HG03575 (cell line): Measurements from ENCODE around the gene ATP8B3.

Source experiments
- ATAC-seq: cut with Tn5 transposase; IDR thresholded peaks from one replicate; pipeline ENCODE4 v1.9.1; 2021; ENCODE audit not compliant: unreplicated experiment, insufficient number of reproducible peaks, low FRiP score; ENCODE audit errors: extremely low read depth

ATP8B3 gene

DNA sequence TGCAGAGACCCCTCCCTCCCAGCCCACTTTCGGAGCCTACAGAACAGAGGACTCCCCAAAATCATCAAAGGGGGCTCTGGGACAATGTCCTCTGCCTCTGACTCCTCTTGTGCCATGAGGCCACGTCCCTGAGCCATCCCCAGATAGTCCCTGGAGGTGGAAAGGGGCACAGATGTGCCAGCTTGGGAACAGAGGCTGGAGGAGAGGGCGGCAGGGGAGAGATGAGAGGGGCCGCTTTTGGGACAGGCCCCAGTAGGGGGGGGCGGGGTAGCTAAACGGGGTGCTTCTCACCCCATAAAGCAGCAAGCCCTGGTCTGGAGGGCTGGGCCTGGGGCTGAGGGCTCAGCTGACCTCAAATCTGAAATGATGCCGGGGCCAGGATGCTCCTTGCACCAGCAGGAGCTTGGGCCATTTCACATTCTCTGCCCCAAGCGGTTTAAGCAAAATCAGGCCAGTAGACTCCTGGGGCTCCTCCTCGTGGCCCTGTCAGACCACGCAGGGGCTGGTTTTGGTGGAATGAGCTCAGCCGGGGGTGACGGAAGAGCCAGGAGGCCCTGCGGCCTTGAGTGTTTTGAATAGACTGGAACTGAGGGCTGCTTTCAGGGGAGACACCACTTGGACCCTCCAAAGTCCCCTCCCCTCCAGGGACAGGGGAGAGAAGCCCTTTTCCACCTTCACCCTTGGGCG lies 31.7 kb downstream of the ATP8B3 start:
- no peak for ATAC-seq

DNA sequence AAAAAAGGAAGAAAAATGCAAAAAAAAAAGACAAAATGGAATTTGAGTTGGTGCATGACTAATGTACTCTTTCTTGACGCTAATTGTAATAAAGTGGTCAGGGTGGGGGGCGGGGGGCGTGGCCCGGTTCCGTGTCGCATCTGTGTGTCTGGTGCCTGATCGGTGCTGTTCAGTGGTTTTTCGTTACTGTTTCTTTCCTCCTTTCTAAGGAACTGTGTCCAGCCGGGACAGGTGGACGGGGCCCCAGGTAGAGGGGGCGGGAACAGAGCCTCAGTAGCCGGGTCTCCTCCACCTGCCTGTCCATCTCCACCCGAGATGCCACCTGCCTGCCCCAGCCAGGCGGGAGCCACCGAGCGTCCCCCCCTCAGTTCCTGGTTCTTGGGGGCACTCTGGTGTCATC lies 32.5 kb downstream of the ATP8B3 start:
- ATAC-seq, result no peak

DNA sequence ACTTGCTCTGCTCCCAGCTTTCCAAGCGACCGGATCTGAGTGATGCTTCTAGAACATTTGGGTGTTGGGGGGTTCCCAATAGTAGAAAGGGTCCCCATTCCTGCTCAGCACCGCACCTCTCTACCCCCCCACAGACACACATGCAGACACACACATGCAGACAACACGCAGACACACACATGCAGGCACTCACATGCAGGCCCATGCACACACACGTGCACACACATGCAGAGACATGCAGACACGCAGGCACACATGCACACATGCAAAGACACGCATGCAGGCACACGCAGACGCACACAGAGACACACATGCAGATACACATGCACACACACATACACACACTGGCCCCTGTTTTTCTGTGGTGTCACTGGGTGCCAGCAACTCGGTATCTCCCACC lies 34.9 kb downstream of the ATP8B3 start:
- no peak for ATAC-seq

DNA sequence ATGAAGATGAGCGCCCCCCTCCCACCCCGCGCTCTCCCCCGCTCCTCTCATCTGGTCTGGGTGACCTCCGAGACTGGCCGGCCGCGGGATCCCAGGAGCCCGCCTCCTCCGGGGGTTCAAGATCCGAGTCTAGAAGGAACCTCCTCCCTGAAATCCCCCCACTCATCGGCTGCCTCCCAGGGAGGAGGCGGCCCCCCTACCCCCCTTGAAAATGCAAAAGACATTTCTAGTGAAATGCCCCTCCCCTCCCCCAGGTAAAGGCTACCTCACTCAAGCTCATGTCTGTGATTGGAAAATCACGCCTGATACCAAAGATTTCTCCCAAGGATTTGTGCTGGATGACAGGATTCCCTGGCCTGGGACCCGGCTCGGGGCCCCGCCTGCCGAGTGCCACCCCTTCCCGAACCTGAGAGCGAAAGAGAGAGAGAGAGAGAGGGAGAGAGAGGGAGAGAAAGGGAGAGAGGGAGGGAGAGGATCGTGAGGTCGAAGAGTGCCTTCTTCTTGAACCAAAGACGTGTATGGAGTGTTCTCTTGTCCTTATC lies 35.4 kb downstream of the ATP8B3 start:
- no peak for ATAC-seq

DNA sequence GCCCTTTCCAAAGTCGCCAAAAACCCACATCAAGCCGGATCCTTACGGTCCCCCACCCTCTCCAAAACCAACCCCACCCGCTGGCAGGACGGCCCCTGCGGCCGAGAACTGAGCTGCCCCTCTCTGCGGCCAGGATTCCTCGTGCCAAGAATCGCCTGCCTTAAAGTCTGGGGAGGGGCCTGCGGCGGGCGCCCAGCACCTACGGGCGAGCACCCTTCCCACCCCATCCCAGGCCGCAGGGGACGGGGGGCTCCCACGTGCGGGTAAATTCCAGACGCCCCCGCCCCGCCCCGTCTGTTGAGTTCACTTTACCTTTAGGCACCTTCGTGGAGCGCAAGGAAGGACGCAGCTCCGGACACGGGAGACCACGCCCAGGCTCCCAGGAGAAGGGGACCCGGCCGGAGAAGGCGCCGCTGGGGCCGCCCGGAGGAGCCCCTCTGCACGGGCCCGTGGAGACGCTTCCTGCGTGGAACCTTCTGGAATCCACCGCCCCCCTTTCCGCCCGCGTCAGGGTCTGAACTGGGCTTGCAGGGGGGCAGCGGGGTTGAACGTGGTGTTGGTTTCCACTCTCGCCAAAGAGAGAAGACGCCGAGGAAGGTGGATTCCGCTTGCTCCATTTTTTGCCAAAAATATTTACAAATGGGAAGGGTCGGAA lies 36.0 kb downstream of the ATP8B3 start:
- no peak for ATAC-seq

DNA sequence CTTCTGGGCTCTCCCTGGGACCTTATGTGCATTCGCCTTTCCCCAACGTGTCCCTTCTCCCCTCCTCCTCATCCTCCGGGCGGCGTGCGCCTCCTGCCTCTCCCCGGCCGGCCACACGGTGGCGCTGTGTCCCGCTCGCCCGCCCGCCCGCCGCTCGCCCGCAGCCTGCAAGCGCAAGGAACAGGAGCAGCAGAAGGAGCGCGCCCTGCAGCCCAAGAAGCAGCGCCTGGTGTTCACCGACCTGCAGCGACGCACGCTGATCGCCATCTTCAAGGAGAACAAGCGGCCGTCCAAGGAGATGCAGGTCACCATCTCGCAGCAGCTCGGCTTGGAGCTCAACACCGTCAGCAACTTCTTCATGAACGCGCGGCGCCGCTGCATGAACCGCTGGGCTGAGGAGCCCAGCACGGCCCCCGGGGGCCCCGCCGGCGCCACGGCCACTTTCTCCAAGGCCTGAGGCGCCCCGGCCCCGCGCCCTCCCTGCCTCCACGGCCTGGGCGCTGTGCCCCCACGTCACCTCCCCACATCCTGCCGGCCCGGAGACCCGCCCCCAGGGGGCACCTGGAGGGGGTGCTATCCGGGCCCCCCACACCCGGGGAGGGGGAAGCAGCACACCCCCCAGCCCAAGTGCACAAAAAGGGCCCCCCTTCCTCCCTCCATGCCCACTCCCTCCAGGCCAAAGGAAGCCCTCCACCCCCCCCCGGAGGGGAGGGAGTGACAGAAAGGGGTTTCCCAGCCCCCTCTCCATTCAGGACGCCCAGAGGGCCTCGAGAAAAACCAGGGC lies 36.9 kb downstream of the ATP8B3 start:
- ATAC-seq, result no peak

DNA sequence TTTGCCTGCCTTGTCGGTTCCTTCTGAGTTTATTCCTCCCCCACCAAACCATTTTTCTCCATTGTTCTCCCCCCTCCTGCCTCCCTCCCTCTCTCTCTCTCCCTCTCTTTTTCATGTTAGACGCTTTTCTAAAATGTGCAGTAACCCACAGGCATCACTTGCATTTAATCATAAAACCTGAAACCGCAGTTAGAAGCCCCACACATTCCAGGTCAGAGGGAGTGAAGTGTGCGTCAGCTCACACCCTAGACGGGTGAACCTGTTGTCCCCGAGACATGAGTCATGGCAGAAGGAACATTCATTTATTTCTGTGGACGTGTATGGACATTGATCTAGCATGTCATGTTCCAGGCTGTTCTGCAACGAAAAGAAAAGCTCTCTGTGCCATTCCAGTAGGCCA lies 38.9 kb downstream of the ATP8B3 start:
- no peak for ATAC-seq

DNA sequence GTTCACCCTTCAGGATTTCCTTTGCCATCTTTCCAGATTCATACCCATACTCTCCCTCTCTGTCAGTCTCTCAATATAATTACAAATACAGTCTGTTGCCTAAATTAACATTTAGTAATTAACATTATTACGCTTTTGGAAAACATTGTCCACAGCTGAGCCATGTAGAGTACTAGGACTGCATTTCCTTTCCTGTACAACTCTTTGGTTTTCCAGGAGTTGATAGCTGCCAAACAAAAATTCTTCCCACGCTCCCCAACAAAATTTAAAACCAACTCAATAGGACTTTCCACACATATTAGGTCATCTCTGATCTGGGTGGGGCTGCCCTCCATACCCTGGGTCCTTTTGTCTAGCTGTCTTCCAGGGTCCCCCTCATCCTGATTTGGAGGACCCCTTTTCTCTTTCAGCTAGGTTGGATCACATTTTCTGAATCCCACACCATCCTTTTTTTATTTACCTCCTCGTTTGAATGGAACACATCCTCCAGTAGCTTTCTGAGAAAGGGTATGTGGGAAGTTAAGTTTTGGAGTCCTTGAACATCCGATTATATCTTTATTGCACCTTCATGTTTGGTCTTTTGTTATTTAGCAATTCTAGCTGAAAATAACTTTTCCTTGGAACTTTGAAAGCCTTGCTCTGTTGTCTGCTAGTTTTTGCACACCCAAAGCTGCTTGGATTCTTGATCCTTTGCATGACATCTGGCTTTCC lies 41.1 kb downstream of the ATP8B3 start:
- no peak for ATAC-seq

DNA sequence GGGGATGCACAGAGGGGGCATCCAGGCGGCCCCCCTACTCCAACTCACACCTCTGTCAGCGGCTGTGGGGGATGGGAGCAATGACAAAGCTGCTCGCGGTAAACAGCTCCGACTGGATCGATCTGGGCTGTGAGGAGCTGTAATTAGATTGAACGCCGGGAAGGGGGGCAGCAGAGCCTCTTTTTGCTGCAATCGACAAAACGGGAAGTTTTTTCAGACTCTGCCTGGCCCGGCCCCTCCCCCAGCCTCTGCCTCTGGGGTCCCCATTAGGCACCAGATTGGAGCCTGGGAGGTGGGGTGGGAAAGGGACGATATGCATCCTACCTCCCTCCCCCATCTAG lies 42.5 kb downstream of the ATP8B3 start:
- no peak for ATAC-seq

DNA sequence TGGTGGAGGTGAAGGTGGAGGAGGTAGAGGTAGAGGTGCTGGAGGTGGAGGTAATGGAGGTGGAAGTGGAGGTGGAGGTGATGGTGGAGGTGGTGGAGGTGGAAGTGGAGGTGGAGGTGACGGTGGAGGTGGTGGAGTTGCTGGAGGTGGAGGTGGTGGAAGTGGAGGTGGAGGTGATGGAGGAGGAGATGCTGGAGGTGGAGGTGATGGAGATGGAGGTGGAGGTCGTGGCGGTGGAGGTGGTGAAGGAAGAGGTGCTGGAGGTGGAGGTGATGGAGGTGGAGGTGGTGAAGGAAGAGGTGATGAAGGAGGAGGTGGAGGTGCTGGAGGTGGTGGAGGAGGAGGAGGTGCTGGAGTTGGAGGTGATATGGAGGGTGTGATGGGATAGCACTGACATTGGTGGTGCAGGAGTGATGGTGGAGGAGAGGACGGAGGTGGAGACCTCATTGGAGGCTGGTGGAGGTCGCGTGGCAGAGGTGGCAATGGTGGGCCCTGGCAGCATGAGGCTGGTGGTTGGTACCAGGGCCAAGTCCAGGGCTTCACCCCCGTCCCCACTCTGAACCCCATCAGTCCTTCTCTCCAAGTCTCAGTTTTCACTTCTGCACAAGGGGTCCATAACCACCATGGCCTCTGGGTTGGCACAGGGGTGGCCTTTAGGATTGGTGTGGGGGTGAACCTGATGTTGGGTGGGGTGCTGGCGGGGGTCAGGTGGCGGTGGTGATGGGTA lies 43.0 kb downstream of the ATP8B3 start:
- ATAC-seq, result no peak

DNA sequence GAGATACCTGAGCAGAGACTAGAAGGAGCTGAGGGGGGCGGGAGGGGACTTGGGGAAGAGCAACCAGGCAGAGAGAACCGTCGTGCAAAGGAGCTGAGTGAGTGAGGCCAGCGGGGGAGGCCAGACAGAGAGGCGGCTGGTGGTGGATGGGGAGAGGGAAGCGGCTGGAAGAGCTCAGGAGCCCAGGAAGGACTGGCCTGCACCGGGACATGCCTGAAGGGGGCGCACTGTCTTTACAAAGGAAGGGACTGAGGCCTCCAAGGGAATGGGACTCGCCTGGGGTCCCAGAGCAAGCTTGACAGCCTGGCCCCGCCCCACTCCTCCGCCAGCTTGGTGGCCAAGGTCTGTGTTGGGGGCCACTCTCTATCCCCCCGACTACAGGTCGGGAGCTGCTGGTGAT lies 43.8 kb downstream of the ATP8B3 start:
- no peak for ATAC-seq

DNA sequence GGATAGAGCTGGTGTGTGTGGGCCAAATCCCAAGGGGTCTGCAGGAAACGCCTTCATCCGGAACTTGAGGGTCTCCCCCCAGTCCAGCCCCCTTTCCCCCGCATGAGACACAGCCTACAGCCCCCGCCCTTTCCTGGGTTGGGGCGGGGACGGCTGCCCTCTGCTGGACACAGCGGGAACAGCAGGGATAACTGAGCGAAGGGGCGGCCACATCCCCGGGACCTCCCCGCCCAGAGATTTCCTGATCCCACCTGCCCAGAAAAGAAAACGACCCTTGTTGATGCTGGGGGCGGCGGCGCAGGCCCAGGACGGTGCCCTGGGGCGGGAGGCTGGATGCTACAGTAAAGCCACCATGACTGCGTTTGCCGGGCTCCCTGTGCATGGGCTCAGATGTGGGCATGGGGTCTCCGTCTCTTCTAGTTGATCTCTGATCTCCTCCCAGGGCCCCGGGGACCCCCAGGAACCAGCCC lies 44.6 kb downstream of the ATP8B3 start:
- ATAC-seq, result no peak

DNA sequence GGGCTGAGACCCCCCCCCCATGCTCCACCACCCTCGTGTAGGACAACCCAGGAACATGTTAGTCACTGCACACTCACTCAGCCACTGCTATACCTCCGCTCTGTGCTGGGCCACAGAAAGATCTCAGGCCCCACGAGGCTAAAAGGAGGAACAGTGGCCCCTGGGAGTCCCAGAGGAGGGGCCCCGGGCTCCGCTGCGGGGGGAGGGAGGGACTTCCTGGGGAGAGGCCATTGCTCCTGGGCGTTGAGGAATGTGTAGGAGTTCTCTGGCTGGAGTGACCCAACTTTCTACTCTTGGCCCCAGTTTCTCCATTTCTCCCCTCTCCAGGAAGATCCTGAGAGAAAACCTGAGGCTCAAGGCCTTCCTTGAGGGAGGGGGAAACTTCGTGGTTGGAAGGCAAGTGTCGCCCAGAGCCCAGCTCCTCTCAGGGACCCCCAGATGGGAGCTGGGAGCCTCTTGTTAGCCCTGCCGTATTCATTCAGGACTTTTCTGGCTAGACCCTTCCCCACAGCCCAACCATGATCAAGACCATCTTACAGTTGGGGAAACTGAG lies 45.2 kb downstream of the ATP8B3 start:
- ATAC-seq, result no peak

DNA sequence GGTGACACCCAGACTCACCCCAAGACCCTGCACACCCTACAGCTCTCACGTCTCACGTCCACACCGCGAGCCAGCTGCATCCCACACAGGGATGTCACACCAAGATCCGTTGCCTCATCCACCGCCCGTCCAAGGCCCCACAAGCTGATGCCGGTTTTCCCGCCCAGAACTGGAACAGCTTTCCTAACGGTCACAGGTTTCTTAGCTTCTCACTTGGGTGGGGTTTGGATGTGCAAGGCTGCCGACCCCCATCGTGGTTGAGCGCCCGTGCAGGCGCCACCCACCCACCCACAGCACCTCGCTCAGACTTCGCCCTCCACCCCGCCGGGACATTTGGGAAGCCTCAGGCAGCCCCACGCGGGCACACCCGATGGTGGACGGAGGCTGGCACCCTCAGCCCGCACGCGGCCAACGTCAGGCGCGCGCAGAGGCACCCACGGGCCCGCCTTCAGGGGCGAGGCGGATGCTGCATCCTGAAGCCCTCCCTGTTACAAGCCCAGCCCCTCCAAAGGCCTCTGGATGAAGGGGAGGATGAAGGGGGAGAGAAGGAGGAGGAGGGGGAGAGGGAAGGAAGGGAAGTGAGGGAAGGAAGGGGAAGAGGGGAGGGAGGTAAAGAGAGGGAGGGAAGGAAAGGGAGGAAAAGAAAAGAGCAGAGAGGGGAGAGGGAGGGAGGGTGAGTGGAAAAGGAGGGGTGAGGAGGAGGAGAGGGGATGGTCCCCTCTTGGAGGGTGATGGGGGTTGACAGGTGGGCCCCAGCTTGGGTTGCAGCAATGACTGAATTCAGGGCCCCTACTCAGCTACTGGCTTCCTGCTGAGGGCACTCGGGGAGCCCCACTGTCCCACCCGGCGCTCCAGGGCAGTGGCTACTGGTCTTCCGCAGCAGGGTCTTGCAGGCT lies 45.9 kb downstream of the ATP8B3 start:
- no peak for ATAC-seq

DNA sequence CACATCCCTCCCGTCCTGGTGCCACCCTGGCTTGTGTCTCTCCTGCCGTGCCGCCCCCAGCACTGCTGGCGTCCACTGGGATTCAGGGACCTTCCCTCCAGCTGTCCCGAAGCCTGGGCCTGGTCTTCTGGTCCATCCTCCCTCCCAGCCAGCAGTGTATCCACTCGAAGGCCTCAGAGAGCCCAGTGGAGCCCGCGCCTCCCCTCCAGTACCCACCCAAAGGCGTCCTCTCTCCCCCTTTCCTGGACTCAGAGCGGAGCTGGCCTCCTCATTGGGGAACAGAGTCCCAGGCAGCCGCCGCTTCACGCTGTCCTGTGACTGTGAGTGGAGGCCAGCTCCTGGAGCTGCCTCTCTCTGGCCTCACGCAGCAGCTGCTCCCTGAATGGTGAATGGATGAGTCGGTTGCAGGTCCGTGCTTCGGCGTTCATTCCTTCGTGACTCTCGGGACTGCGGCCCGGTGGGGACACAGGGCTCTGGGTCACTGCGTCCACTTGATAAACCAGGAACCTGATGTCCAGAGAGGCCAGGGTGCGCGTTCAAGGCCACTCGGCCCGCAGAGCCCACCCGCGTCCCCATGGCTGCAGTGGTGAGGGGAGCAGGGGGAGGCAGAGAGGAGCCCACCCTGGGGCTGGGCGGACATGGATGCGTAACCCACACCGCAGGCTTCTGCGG lies 46.7 kb downstream of the ATP8B3 start:
- ATAC-seq, result no peak

DNA sequence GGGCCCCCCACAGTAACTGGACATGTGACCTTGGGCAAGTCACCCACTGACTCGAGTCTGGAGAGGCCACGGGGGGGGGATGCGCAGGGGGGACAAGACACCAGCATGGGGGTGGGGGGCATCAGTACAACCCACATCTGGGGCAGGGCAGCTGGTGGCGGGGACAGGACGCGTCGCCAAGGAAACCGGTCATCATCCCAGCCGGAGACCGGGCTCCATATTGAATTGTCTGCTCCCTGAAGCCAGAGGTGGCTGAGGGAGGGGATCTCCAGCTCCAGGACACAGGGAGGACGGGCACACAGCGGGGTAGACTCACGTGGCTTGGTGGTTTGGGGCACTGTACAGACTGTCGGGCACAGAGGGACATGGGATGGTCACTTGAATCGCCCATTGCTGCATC lies 47.3 kb downstream of the ATP8B3 start:
- ATAC-seq, result no peak
